Progenitor cell of endocrine pancreas (in vitro differentiated cells): ENCODE measurements around the gene TOX4. TPM values are rescaled to one million over a fixed set of nuclear protein-coding genes. Genes with fewer than 3 reads are reported as not detected.

ENCODE experiments used
- DNase-seq: peaks from one replicate; pipeline ENCODE4 v3.0.0; 2021; ENCODE audit warnings: low spot score; ENCODE audit not compliant: unreplicated experiment
- H3K27ac Mint-ChIP-seq: 2 replicates; pipeline ENCODE4 v1.8.0; 2021; ENCODE audit warnings: mild to moderate bottlenecking, moderate library complexity, mixed read lengths
- H3K27me3 Mint-ChIP-seq: 2 replicates; pipeline ENCODE4 v1.8.0; 2021; ENCODE audit warnings: mixed read lengths
- H3K36me3 Mint-ChIP-seq: 2 replicates; pipeline ENCODE4 v1.8.0; 2022; ENCODE audit warnings: mixed read lengths; ENCODE audit not compliant: insufficient read depth
- H3K4me1 Mint-ChIP-seq: 2 replicates; pipeline ENCODE4 v1.8.0; 2021; ENCODE audit warnings: low read depth, mixed read lengths
- H3K4me3 Mint-ChIP-seq: 2 replicates; pipeline ENCODE4 v1.8.0; 2021; ENCODE audit warnings: low read depth, mild to moderate bottlenecking, moderate library complexity, mixed read lengths
- H3K9me3 Mint-ChIP-seq: 2 replicates; pipeline ENCODE4 v1.8.0; 2021; ENCODE audit warnings: low read depth, mixed read lengths
- total RNA-seq: library from RNA; stranded (reverse); gene quantifications from 2 replicates; pipeline ENCODE4 v1.2.1, GENCODE V29; 2021
- TF ChIP-seq, protein P1 (sequence below): fragments of 200-600 bp; sonication (generic); IDR thresholded peaks from one replicate; pipeline ENCODE4 v1.5.0; 2021; ENCODE audit warnings: antibody characterized with exemption, mild to moderate bottlenecking; ENCODE audit not compliant: unreplicated experiment

TOX4 gene
- total RNA-seq, 1 donor from 2014 or later: 71.8 TPM

DNA sequence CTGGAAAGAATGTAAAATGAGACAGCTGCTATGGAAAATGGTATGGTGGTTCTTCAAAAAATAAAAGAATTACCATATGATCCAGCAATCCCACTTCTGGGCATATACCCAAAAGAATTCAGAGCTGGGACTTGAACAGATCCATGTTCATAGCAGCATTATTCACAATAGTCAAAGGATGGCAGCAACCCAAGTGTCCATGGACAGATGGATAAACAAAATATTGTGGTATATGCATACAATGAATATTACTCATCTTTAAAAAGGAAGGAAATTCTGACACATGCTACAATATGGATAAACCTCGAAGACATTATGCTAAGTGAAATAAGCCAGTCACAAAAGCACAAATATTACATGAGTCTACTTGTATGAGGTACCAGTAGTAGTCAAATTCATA lies 9.4 kb upstream of the TOX4 start:
- Mint-ChIP-seq H3K4me1 (no peaks in the 10 kb centered on the region), H3K4me3 (no peak overlapping the region), H3K27me3 (no peaks in the 10 kb centered on the region), H3K9me3 (no peaks in the 10 kb centered on the region), H3K36me3 (peaks cover 13% of the 10 kb centered on the region), H3K27ac (no peak overlapping the region)
- TF ChIP-seq, protein P1, sequence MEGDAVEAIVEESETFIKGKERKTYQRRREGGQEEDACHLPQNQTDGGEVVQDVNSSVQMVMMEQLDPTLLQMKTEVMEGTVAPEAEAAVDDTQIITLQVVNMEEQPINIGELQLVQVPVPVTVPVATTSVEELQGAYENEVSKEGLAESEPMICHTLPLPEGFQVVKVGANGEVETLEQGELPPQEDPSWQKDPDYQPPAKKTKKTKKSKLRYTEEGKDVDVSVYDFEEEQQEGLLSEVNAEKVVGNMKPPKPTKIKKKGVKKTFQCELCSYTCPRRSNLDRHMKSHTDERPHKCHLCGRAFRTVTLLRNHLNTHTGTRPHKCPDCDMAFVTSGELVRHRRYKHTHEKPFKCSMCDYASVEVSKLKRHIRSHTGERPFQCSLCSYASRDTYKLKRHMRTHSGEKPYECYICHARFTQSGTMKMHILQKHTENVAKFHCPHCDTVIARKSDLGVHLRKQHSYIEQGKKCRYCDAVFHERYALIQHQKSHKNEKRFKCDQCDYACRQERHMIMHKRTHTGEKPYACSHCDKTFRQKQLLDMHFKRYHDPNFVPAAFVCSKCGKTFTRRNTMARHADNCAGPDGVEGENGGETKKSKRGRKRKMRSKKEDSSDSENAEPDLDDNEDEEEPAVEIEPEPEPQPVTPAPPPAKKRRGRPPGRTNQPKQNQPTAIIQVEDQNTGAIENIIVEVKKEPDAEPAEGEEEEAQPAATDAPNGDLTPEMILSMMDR: no peak
- no peak for DNase-seq

DNA sequence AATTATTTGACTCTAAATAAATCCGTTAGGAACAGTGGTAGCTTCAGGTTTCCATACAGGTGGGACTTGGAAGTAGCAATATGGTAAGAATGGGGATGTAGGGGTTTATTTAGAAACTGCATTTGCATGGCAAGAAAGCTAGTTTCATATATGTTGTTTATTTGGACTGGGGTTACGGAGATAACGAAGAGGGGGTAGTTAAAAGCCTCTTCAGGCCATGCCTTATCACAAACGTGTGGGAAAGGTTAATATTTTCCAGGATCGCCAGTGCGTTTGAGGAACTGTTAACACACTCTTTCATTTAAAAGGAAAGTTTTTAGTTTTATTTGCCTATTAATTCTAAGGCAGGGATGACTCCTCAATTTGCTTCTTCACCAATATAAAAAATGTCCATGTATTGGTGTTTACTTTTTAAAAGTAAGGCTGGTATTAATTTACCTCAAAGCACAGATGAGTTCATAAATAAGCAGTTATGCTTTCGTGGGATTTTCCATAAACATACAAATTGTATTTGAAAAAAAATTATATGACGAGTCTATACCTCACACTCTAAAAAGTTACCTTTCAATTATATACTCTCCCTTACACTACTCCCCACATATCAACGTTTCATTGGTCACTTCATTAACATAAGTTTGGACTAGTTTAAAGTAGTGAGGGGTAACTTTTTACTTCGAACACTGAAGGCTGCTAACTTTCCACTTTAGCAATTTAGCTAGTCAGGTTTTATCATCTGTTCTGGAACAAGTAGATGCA lies 1.1 kb upstream of the TOX4 start:
- peak overlapping the region; percentile 99 for H3K27ac Mint-ChIP-seq
- H3K9me3 Mint-ChIP-seq: no peaks in the 10 kb centered on the region
- peaks cover 14% of the 10 kb centered on the region for H3K36me3 Mint-ChIP-seq
- peaks cover 18% of the 10 kb centered on the region for H3K4me1 Mint-ChIP-seq
- no peaks in the 10 kb centered on the region for H3K27me3 Mint-ChIP-seq
- TF ChIP-seq, protein P1: no peak
- DNase-seq: no peak
- peak overlapping the region; percentile 100 for H3K4me3 Mint-ChIP-seq

DNA sequence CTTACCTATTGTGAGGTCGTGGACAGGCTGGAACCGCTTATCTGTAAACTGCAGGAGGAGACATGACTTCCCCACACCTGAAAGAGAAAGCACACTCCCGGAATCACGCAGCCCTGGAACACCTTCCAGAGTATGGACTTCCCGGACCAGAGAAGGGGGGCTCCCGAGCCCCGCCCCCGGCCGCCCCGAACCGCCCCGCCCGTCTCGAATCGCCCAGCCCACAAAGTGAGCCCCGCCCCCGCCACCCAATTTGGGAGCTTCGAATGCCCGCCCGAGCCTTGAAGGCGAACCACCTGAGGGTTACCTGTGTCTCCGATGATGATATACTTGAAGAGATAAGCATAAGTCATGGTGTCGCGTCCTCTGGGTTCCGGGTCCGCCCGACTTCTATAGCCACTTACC lies 471 bp upstream of the TOX4 start:
- TF ChIP-seq, protein P1: no peak
- Mint-ChIP-seq H3K4me3 (peak overlapping the region; percentile 100), H3K27ac (peak overlapping the region; percentile 99), H3K9me3 (no peaks in the 10 kb centered on the region), H3K36me3 (peaks cover 12% of the 10 kb centered on the region), H3K4me1 (peaks cover 18% of the 10 kb centered on the region), H3K27me3 (no peaks in the 10 kb centered on the region)
- peak; percentile 78 for DNase-seq

DNA sequence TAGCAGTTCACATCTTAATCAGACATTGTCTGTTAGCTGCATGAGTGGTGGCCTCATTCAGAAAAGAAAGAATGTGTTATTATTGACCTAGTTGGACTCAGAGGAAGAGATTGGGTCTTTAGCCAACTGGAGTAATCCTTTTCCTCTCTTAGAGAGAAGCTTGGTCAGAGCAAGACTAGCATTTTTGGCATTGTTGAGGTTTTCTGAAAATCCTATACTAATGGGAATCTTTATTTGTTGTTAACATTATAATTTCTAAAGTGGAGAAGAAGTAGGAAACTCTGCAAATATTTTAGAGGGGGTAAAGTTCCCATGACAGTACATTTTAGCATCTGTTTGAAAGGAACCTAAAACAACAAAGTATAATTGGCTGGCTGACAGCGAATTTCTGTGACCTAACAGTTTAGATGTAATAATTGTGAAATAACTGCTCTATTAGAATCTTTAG lies 9.7 kb downstream of the TOX4 start:
- Mint-ChIP-seq H3K4me1 (no peaks in the 10 kb centered on the region), H3K36me3 (peaks cover 9% of the 10 kb centered on the region), H3K4me3 (no peak overlapping the region), H3K27me3 (no peaks in the 10 kb centered on the region), H3K9me3 (no peaks in the 10 kb centered on the region), H3K27ac (no peak overlapping the region)
- no peak for DNase-seq
- TF ChIP-seq, protein P1: no peak

DNA sequence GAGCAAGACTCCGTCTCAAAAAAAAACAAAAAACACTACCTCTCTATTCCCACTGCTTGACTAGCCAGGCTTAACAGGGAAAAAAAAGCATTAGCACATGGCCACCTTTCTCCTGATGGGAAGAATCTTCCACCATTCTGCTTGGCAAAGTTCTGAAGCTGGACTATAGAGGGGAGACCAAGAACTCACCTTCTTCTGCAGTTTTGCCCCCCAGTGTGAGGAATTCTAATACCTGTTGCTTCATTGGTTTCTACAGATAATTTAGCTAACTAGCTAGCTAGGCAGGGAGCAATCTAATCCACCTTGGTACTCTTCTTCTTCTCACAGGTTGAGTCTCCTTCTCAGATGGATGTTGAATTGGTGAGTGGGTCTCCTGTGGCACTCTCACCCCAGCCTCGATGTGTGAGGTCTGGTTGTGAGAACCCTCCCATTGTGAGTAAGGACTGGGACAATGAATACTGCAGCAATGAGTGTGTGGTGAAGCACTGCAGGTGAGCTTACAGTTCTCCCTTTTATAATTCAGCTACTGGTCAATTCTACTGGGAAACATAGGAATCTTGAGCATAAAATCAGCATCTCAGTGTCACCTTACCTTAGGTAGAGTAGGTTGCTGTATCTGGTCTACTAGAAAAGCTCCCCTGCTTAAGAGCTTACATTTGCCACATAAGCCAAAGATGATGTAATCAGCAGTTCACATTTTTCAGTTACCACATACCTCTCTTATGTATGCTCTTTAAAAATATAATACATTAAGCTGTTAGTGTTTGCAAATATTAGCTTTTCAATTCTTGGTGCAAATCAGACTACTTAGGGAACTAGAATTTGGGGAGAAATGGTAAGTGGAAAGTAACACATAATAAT lies 18.1 kb downstream of the TOX4 start:
- H3K9me3 Mint-ChIP-seq: no peaks in the 10 kb centered on the region
- H3K27ac Mint-ChIP-seq: peak overlapping the region; percentile 17
- DNase-seq: no peak
- no peak overlapping the region for H3K4me3 Mint-ChIP-seq
- H3K27me3 Mint-ChIP-seq: no peaks in the 10 kb centered on the region
- TF ChIP-seq, protein P1: no peak
- H3K36me3 Mint-ChIP-seq: peaks cover 33% of the 10 kb centered on the region
- peaks cover 10% of the 10 kb centered on the region for H3K4me1 Mint-ChIP-seq
